Endothelial cell of umbilical vein (primary cell): Measurements from ENCODE around the gene GZF1. TPM values are rescaled to one million over a fixed set of nuclear protein-coding genes. Genes with fewer than 3 reads are reported as not detected.

Experiments
- BruUV-seq: library from RNA; stranded (reverse); fragments of 400-500 nt; replicated peaks from 2 replicates; lab custom pipeline; 2021; lab: Mats Ljungman, UMichigan
- CTCF ChIA-PET: fragments of 300-600, 350-600 bp; sonication (Branson Sonifier 250); formaldehyde crosslinking; loops from one replicate; lab custom pipeline; 2021; ENCODE audit warnings: antibody characterized with exemption, inconsistent platforms; lab: Charles Lee
- POLR2A ChIA-PET: fragments of 300-600, 350-600 bp; sonication (Branson Sonifier 250); formaldehyde crosslinking; loops from one replicate; lab custom pipeline; 2021; ENCODE audit warnings: antibody characterized with exemption, inconsistent platforms; lab: Charles Lee
- DNase-seq: peaks from one replicate; pipeline ENCODE4 v3.0.0-alpha.2; 2011; ENCODE audit warnings: low read depth, low spot score
- FAIRE-seq: peaks from 2 replicates; lab custom pipeline; 2011; peaks lifted over from hg19 to GRCh38; lab: Jason Lieb, UNC
- H2AFZ ChIP-seq: 2 replicates; pipeline ENCODE4 v1.6.0; 2012; ENCODE audit warnings: low read depth, low read length, control low read depth, inconsistent platforms
- H3K27ac ChIP-seq: 2 replicates; pipeline ENCODE4 v1.5.1; 2011; ENCODE audit warnings: low read depth, mild to moderate bottlenecking, control low read depth, low read length, moderate library complexity; ENCODE audit not compliant: insufficient read depth
- H3K27me3 ChIP-seq, 2 experiments: 2 replicates each; pipeline versions ENCODE4 v1.6.0 to v1.6.1; 2011; ENCODE audit warnings: low read length in 2 of 2, mixed read lengths in 1 of 2; ENCODE audit not compliant: control insufficient read depth in 2 of 2, insufficient read depth in 2 of 2
- H3K36me3 ChIP-seq, 2 experiments: 2 replicates in 1 of 2; 3 replicates in 1 of 2; pipeline ENCODE4 v1.5.1; 2011; ENCODE audit warnings: low read length in 2 of 2, mild to moderate bottlenecking in 1 of 2, moderate library complexity in 1 of 2; ENCODE audit not compliant: control insufficient read depth in 2 of 2, insufficient read depth in 2 of 2; ENCODE audit errors: extremely low read depth in 1 of 2
- H3K4me1 ChIP-seq: 3 replicates; pipeline ENCODE4 v1.5.1; 2011; ENCODE audit warnings: mild to moderate bottlenecking, low read length; ENCODE audit not compliant: control insufficient read depth, insufficient read depth; ENCODE audit errors: extremely low read depth
- H3K4me2 ChIP-seq: 2 replicates; pipeline ENCODE4 v1.6.1; 2011; ENCODE audit warnings: low read length, control low read depth, mixed read lengths; ENCODE audit not compliant: insufficient read depth
- H3K4me3 ChIP-seq, 3 experiments: fragments of 200-600 bp in 1 of 3; sonication (generic), shearing (Covaris generic) in 1 of 3; replicated peaks in 1 of 3; 2 replicates each; pipeline ENCODE4 v1.5.1; 2011 to 2016; ENCODE audit warnings: control low read depth in 3 of 3, low read length in 3 of 3, mild to moderate bottlenecking in 2 of 3, inconsistent platforms in 1 of 3, low read depth in 1 of 3, moderate library complexity in 1 of 3; ENCODE audit not compliant: insufficient read depth in 1 of 3
- H3K79me2 ChIP-seq: 2 replicates; pipeline ENCODE4 v1.6.0; 2012; ENCODE audit warnings: low read length, inconsistent platforms; ENCODE audit not compliant: control insufficient read depth, insufficient read depth
- H3K9ac ChIP-seq: replicated peaks from 2 replicates; pipeline ENCODE3; 2011; ENCODE audit warnings: low read length, control low read depth; ENCODE audit not compliant: insufficient read depth; ENCODE audit errors: extremely low read depth
- H3K9me1 ChIP-seq: replicated peaks from 3 replicates; pipeline ENCODE4 v1.6.0; 2011; ENCODE audit warnings: mild to moderate bottlenecking, low read length; ENCODE audit not compliant: control insufficient read depth, insufficient read depth; ENCODE audit errors: extremely low read depth
- H3K9me3 ChIP-seq: replicated peaks from 2 replicates; pipeline ENCODE4 v1.5.1; 2012; ENCODE audit warnings: low read length, inconsistent platforms; ENCODE audit not compliant: control insufficient read depth, insufficient read depth
- H4K20me1 ChIP-seq: replicated peaks from 2 replicates; pipeline ENCODE3; 2011; ENCODE audit warnings: mild to moderate bottlenecking, low read length; ENCODE audit not compliant: control insufficient read depth, insufficient read depth; ENCODE audit errors: extremely low read depth
- EZH2 ChIP-seq: IDR thresholded peaks from 2 replicates; pipeline ENCODE4 v1.6.1; 2012; ENCODE audit warnings: borderline replicate concordance, low read depth, mild to moderate bottlenecking, moderate library complexity, low read length, inconsistent platforms; ENCODE audit not compliant: severe bottlenecking
- FOS ChIP-seq: IDR thresholded peaks from 2 replicates; pipeline ENCODE4 v1.6.1; 2011; ENCODE audit warnings: mild to moderate bottlenecking, low read length, moderate library complexity, borderline replicate concordance; ENCODE audit not compliant: insufficient read depth
- GATA2 ChIP-seq: IDR thresholded peaks from 2 replicates; pipeline ENCODE4 v1.7.0; 2011; ENCODE audit warnings: low read depth, mild to moderate bottlenecking, moderate library complexity, mixed read lengths, low read length; ENCODE audit not compliant: insufficient read length, insufficient read depth
- JUN ChIP-seq: IDR thresholded peaks from 2 replicates; pipeline ENCODE4 v1.6.1; 2011; ENCODE audit warnings: borderline replicate concordance, low read depth; ENCODE audit not compliant: insufficient read length, insufficient read depth
- MYC ChIP-seq: IDR thresholded peaks from one replicate; pipeline ENCODE4 v1.6.1; 2011; ENCODE audit warnings: mild to moderate bottlenecking, low read depth, low read length
- POLR2A ChIP-seq: IDR thresholded peaks from 2 replicates; pipeline ENCODE4 v1.6.1; 2012; ENCODE audit warnings: low read depth, mild to moderate bottlenecking, control low read depth, low read length
- POLR2AphosphoS5 ChIP-seq: IDR thresholded peaks from 2 replicates; pipeline ENCODE4 v1.6.1; 2012; ENCODE audit warnings: low read depth, mild to moderate bottlenecking, control low read depth, low read length, moderate library complexity; ENCODE audit not compliant: insufficient read depth
- dilution Hi-C: fragments of 300-500 bp; cut with MboI; formaldehyde crosslinking; loops from one replicate; pipeline ENCODE4 v1.15.0; 2019; ENCODE audit warnings: low sequenced_read_pairs; ENCODE audit not compliant: extremely low pct_ligation_motif_present
- intact Hi-C: fragments of 100-400 bp; cut with micrococcal nuclease; formaldehyde crosslinking; loops from one replicate; pipeline ENCODE4 v1.10.0; 2022
- polyA plus RNA-seq, 4 experiments: library from polyadenylated mRNA; depleted of rRNA in 3 of 4; stranded (reverse) in 3 of 4; unstranded in 1 of 4; fragments of >200 nt; gene quantifications; 2 replicates each; pipeline versions ENCODE4 v1.2.1 to v1.2.3, GENCODE V29; 2011 to 2012; ENCODE audit warnings: missing spikeins in 1 of 4
- total RNA-seq: library from RNA; stranded (reverse); gene quantifications from 2 replicates; pipeline ENCODE4 v1.2.3, GENCODE V29; 2021
- TF ChIP-seq, protein P1 (sequence below), 2 donors: IDR thresholded peaks; 1 replicate in 1 of 2; 2 replicates in 1 of 2; pipeline ENCODE4 v1.5.1; 2011; ENCODE audit warnings: low read length in 2 of 2, mild to moderate bottlenecking in 2 of 2, moderate library complexity in 2 of 2, control low read depth in 1 of 2, inconsistent platforms in 1 of 2, low read depth in 1 of 2; ENCODE audit not compliant: insufficient read depth in 1 of 2; ENCODE audit errors: extremely low read depth in 1 of 2
- TF ChIP-seq, protein P2 (sequence below): IDR thresholded peaks from 2 replicates; pipeline ENCODE4 v1.6.1; 2011; ENCODE audit not compliant: insufficient read depth, insufficient read length

Gene GZF1
- total and polyA plus RNA-seq, 2 donors (not counting 3 experiments of a cell fraction or from before 2014, with no cell fraction given): 9.7 to 10.0 TPM

DNA sequence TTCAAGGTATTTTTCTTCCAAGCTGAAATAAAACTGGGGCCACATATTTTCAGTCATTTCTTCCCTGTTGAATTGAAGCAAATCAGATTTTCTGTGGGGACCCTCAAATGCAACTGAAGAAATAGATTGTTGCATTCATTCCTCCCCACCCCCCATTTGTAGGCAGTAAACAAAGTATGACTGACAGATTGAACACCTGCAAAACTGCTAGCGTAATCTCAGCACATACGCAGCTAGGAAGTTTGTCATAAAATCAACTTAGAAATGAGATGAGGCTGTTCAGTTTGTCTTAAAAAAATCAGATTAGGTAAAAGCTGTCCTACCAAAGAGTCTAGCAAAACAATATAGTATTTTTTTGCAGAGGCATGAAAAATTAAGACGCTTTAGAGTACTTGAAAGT lies 8.9 kb downstream of the GZF1 start:
- Histone ChIP-seq H3K79me2 (peaks cover 41% of the 10 kb centered on the region), H3K4me3 (no peak overlapping the region), H3K36me3 (peaks cover 22 to 43% of the 10 kb centered on the region in 2 experiments)

More for the DNA sequence above, 8.9 kb downstream of the GZF1 start:
- CTCF ChIA-PET: interaction anchor here (0.8 kb wide), 1 partner anchor 17 kb away, joined by 3 read pairs; no protein-coding TSS in a partner anchor
- no peak overlapping the region for H3K9ac ChIP-seq
- H3K9me1 ChIP-seq: no peaks in the 10 kb centered on the region
- POLR2A ChIA-PET: no interaction called here
- DNase-seq (no peak), FAIRE-seq (no peak)
- TF ChIP-seq FOS: no peak
- TF ChIP-seq EZH2: no peak
- TF ChIP-seq POLR2AphosphoS5: no peak
- TF ChIP-seq, protein P1, sequence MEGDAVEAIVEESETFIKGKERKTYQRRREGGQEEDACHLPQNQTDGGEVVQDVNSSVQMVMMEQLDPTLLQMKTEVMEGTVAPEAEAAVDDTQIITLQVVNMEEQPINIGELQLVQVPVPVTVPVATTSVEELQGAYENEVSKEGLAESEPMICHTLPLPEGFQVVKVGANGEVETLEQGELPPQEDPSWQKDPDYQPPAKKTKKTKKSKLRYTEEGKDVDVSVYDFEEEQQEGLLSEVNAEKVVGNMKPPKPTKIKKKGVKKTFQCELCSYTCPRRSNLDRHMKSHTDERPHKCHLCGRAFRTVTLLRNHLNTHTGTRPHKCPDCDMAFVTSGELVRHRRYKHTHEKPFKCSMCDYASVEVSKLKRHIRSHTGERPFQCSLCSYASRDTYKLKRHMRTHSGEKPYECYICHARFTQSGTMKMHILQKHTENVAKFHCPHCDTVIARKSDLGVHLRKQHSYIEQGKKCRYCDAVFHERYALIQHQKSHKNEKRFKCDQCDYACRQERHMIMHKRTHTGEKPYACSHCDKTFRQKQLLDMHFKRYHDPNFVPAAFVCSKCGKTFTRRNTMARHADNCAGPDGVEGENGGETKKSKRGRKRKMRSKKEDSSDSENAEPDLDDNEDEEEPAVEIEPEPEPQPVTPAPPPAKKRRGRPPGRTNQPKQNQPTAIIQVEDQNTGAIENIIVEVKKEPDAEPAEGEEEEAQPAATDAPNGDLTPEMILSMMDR (IDR thresholded peaks at IDR 0.05; ENCODE audit: extremely low read depth in 1 of 2, insufficient read depth in 1 of 2, low read depth in 1 of 2, low read length in 2 of 2): no peak
- TF ChIP-seq, protein P2, sequence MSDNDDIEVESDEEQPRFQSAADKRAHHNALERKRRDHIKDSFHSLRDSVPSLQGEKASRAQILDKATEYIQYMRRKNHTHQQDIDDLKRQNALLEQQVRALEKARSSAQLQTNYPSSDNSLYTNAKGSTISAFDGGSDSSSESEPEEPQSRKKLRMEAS: no peak
- TF ChIP-seq JUN: no peak
- TF ChIP-seq GATA2: no peak
- no peak for TF ChIP-seq POLR2A
- no peak for TF ChIP-seq MYC
- no TSS peak for BruUV-seq
- peaks cover 4% of the 10 kb centered on the region for H4K20me1 ChIP-seq
- H2AFZ ChIP-seq: no peak overlapping the region
- no peaks in the 10 kb centered on the region for H3K27me3 ChIP-seq
- H3K4me1 ChIP-seq: peaks cover 33% of the 10 kb centered on the region
- no peaks in the 10 kb centered on the region for H3K9me3 ChIP-seq
- no peak overlapping the region for H3K27ac ChIP-seq
- no peak overlapping the region for H3K4me2 ChIP-seq
- intact Hi-C loops (no loop called here), dilution Hi-C loops (no loop called here)
